Stimulated activated naive CD4-positive, alpha-beta T cell (primary cell): ENCODE results near the gene MEF2C.

Source experiments
- DNase-seq, 6 experiments: peaks; one replicate each; lab custom pipeline; 2025; lab: John Stamatoyannopoulos, UW

Gene MEF2C

DNA sequence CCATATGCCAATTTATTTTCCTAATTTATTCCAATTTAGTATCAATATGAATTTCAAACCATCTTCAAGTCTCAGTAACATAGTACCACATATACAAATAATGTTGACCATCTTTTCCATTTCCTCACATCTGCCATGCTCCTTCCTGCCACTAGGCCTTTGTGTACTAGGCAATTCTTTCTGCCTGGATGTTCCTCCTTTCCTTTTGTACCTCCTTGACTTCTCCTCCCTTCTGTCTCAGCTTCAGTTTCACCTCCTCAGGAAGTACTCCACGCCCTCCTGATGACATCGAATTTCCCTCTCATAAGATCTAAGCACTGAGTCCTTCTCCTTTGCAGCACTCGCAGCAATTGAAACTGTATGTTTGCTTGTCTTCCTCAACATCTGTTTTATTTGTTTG lies 53.9 kb downstream of the MEF2C start:
- DNase-seq, result no peak

DNA sequence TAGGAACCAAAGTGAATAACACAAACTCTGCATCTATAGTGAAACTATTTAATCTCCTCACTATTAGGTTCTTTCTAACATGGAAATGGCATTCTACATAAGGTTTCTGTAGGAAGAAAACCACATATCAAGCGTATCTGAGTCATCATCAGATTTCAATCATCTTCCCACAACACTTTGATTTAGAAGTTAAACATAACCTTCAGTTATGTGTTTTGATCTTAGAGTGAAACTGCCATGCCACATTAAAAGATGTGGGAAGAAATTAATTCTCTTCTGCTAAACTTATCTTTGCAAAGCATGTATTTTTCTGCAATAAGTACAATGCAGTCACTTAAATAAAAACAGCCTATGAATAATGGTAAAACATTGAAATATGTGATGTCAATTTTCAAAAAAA lies 55.0 kb downstream of the MEF2C start:
- no peak for DNase-seq

- DNase-seq, result no peak
These were observed 56.1 kb downstream of the MEF2C start for GRCh38 chr5:88826646-88827585.

GRCh38 chr5:88825584-88826315 lies 57.2 kb downstream of the MEF2C start:
- DNase-seq, result no peak

DNA sequence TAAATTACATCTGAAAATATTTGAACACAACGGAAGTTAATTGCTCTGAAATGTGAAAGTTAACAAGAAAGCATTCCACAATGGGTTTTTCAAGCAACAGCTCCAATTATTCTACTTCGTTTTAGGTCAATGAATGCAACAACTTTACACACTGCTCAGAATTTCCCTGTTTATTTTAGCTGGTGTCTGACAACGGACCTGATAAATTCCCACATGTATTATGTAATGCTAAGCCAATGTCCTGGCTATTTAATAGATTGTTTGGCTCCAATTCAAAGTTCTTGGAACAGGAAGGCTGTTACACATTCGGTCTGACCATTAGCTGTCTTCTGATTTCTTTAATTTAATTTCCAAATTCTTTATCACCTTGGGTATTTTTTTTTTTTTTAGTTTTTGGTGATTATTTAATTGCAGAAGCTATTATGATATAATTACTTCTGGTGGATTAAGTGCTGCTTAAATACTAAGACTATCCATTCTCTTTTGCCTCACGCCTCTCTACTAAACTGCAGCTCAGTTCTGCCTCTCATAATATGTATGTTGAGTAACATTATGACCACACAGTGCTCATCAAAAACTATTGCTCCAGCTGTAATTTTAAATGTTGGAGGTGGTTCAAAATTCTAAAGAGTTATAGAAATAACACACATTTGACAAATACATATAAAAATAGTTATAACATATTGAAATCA lies 57.9 kb downstream of the MEF2C start:
- DNase-seq, result no peak

DNA sequence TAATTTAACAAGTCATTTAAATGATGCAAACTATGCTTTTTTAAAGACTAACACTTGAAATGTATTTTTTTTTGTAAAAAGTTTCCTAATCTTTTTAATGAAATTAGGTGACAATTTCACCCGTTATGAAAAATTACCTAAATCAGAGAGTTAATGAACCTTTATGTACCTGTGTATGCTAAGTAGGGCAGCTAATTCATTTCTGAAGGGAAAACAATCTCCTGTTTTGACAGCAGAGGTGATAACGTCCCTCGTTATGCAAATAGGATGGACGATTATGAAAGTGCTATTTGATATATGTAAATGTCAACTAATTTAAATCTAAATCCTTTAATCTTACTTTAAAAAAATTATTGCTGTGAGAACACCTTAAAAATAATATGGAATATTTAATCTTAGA lies 58.8 kb downstream of the MEF2C start:
- no peak for DNase-seq

DNA sequence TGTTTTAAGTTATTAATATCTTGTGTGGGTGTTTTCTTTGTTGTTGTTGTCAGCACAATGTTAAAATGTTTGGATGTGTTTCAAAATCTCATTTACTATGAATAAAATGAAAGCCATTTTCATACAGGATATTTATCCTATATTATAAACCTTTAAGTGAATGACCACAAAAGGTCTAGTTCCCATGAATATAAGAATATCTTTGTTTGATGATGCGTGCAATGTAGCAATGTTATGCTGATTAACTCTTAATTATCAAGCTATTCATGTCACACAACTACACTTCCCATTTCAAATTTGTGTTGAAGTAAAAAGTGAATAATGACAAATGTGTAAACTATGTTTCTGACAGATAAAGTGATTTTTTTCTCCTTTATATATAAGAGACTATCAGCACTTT lies 59.8 kb downstream of the MEF2C start:
- DNase-seq, result no peak

DNA sequence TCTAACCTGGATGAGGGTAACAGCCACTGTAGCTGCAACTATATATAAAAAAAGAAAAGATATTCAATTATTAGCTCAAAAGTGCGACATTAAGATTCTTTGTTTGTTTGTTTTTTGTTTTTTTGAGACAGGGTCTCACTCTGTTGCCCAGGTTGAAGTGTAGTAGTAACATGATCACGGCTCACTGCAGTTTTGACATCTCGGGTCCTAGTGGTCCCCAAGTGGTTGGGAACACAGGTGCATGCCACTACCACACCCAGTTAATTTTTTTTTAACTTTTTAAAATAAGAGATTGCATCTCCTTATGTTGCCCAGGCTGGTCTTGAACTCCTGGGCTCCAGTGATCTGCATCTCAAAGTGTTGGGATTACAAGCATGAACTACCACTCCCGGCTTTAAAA lies 61.8 kb downstream of the MEF2C start:
- no peak for DNase-seq

GRCh38 chr5:88820581-88820980 lies 62.4 kb downstream of the MEF2C start:
- DNase-seq, result no peak

DNA sequence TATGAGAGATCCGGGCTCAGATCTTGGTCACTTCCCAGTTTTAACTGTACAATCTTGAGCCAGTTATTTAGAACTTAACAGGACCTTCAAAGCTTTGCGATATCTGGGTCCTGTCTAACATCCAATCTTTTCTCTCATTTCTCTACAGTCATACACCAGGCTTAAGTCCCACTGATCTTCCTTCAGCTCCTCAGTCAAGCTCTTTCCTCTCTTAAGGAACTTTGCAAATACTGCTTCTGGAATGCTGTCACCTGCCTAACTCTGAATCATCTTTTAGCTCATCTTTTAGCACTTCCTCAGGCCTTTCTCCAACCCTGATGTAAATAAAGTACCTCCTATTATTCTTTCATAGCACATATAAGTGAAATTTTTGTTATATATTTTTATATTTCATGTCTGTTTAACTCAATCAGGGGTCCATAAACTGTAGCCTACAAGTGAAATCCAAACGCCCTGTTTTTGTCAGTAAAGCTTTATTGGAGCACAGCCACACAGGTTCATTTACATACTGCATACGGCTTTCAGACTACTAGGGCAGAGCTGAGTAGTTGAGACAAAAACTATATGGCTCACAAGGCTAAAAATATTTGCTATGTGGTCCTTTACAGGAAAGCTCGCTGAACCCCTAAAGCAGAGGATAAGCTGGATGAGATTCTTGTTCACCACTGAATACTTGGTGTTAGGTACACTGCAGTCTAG lies 63.5 kb downstream of the MEF2C start:
- no peak for DNase-seq

- no peak for DNase-seq
These were observed 64.7 kb downstream of the MEF2C start for GRCh38 chr5:88818296-88818695.

- no peak for DNase-seq
These were observed 66.8 kb downstream of the MEF2C start for GRCh38 chr5:88816195-88816594.

GRCh38 chr5:88815050-88815789 lies 67.8 kb downstream of the MEF2C start:
- no peak for DNase-seq

GRCh38 chr5:88813805-88814575 lies 69.0 kb downstream of the MEF2C start:
- DNase-seq, result no peak

- DNase-seq, result no peak
These were observed 69.7 kb downstream of the MEF2C start for GRCh38 chr5:88813244-88813643.

DNA sequence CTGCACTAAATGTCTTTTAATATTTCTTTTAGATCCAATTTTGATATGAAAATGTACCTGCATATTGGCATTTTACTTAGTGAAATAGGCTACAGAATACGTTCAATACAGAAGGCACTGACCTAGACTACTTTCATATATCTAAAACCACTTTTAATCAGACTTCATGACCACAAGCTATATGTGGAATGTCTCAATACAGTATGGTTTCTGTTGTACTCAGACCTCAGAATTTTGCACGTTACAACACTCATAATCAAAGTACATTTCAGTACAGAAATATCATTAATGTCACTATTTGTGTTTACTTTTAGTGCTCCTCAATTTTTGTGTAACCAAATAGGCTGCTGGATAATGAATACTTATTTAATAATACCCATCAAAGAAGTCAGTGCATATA lies 74.8 kb downstream of the MEF2C start:
- DNase-seq, result no peak

DNA sequence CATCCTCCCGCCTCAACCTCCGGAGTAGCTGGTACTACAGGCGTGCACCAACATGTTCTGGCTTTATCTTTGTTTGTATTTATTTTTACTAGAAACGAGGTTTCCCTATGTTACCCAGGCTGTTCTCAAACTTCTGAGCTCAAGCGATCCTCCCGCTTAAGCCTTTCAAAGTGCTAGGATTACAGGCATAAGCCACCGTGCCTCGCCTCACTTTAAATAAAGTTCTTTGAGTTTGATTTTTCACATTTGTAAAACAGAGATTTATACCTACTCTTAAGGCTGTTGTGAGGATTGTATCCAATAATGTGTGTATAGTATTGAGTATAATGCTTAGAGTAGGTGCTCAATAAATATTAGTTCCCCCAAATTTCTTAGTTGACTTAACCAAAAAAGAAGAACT lies 75.7 kb downstream of the MEF2C start:
- no peak for DNase-seq

DNA sequence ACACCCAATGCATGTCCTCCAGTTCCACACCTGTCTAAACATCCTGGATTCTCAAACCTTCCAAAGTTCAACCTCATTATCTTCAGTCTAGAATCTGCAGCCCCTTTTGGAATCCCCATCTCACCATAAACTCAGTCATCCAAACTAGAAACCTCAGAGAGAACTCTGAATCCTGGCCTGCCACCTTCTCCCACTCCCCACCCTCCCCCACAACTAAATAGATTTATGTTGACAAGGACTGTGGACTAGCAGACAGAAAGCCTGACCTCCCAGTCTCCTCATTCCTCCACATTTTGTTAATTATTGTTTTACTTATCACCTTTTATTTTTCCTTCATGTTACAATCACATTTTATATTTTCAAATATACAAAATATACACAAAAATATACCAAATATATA lies 76.6 kb downstream of the MEF2C start:
- no peak for DNase-seq

DNA sequence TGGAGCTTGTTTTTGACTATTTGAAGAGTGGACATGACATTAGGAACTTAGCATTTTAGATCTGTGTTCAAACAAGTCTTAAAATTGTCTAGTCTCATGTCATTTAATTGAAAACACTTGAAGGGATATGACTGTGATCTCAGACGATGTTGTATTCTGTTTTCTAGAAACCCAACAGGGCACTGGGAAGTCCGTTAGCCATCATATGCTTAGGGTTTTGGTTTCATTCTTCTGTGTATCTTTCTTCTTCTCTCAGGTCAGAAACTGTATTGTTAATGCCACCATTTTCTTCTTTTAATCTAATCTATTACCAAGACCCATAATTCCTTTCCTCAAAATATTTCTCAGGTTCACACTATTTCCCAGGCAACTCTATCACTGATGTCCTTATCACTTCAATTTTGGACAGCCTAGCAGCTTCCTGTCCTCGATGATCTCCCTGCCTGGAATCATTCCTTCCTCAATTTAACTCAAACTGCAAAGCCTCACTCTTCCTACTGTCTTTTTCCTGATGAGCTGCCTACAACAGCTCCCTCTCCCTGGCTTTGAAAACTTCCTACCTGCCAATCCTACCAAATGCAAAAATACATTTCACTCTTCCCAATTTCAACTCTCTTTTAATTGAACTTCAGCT lies 77.7 kb downstream of the MEF2C start:
- no peak for DNase-seq

DNA sequence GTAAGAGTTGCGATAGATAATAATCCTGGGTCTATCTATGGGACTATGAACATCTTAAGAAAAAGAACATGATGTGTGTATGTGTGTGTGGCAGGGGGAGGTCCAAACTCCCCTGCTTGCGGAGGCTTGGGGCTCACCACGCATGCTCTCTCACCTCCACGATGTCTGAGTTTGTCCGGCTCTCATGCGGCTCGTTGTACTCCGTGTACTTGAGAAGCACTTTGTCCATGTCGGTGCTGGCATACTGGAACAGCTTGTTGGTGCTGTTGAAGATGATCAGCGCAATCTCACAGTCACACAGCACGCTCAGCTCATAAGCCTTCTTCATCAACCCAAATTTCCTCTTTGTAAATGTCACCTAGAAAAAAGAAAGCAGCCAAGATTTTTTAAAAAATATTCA lies 78.5 kb downstream of the MEF2C start:
- no peak for DNase-seq
